Lower leg skin (tissue), 3 donors: ENCODE results near the gene PRRT4.

ENCODE experiments used
- CTCF ChIP-seq, 3 donors: fragments of 450-650 bp; IDR thresholded peaks; one replicate each; pipeline ENCODE4 v1.5.1; 2016; ENCODE audit warnings: antibody characterized with exemption in 3 of 3, mild to moderate bottlenecking in 3 of 3, moderate library complexity in 2 of 3
- POLR2A ChIP-seq, 2 donors: fragments of 450-650 bp; IDR thresholded peaks; one replicate each; pipeline ENCODE4 v1.6.1; 2016 to 2017; ENCODE audit warnings: antibody characterized with exemption in 2 of 2, mild to moderate bottlenecking in 1 of 2, moderate library complexity in 1 of 2

- TF ChIP-seq POLR2A (IDR thresholded peaks at IDR 0.05) (no peak), CTCF (IDR thresholded peaks at IDR 0.05) (no peak)
Observed at GRCh38 chr7:128350708-128351295, 10.7 kb downstream of the PRRT4 start.
